Brain microvascular endothelial cell (primary cell): ENCODE data around the gene TMEM52B.

Experiments
- DNase-seq: peaks from one replicate; pipeline ENCODE4 v3.0.0-alpha.2; 2020
- H3K27ac ChIP-seq: fragments of 250-450 bp; sonication (Bioruptor Pico); 2 replicates; pipeline ENCODE4 v1.5.1; 2020; ENCODE audit warnings: mild to moderate bottlenecking, moderate library complexity
- H3K27me3 ChIP-seq: fragments of 250-450 bp; sonication (Bioruptor Pico); replicated peaks from 2 replicates; pipeline ENCODE4 v1.5.1; 2020; ENCODE audit warnings: mild to moderate bottlenecking
- H3K36me3 ChIP-seq: fragments of 250-450 bp; sonication (Bioruptor Pico); replicated peaks from 2 replicates; pipeline ENCODE4 v1.5.1; 2020; ENCODE audit warnings: mild to moderate bottlenecking
- H3K4me3 ChIP-seq: 2 replicates; pipeline ENCODE4 v1.5.1; 2011; ENCODE audit warnings: low read depth, mild to moderate bottlenecking, control low read depth, low read length, moderate library complexity
- in situ Hi-C: cut with HindIII; loops from 2 replicates; pipeline ENCODE4 v1.10.0; 2017; ENCODE audit warnings: low sequenced_read_pairs, low pct_ligation_motif_present
- TF ChIP-seq, protein P1 (sequence below): IDR thresholded peaks from 2 replicates; pipeline ENCODE4 v1.5.1; 2011; ENCODE audit warnings: low read depth, mild to moderate bottlenecking, moderate library complexity, low read length, control low read depth, inconsistent platforms; ENCODE audit errors: missing control alignments

TMEM52B gene

DNA sequence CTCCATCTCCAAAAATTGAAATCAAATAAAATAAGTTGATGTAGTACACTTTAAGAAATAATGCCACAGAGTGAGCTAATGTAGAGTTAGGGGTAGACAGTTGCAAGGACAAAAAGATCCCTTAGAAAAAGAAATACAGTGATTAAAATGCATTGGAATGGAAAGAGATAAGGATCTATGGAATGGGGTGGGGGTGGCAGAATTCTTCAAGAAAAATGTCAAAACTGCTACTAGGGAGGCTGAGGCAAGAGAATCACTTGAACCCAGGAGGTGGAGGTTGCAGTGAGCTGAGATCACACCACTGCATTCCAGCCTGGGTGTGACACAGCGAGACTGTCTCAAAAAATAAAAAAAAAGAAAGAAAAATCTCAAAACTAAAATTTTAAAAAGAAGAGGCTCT is 13.4 kb upstream of the TMEM52B start:
- Histone ChIP-seq H3K36me3 (no peaks in the 10 kb centered on the region), H3K27me3 (no peaks in the 10 kb centered on the region), H3K27ac (no peak overlapping the region), H3K4me3 (no peak overlapping the region)
- TF ChIP-seq, protein P1, sequence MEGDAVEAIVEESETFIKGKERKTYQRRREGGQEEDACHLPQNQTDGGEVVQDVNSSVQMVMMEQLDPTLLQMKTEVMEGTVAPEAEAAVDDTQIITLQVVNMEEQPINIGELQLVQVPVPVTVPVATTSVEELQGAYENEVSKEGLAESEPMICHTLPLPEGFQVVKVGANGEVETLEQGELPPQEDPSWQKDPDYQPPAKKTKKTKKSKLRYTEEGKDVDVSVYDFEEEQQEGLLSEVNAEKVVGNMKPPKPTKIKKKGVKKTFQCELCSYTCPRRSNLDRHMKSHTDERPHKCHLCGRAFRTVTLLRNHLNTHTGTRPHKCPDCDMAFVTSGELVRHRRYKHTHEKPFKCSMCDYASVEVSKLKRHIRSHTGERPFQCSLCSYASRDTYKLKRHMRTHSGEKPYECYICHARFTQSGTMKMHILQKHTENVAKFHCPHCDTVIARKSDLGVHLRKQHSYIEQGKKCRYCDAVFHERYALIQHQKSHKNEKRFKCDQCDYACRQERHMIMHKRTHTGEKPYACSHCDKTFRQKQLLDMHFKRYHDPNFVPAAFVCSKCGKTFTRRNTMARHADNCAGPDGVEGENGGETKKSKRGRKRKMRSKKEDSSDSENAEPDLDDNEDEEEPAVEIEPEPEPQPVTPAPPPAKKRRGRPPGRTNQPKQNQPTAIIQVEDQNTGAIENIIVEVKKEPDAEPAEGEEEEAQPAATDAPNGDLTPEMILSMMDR, result no peak
- DNase-seq, result peak; percentile 14
- in situ Hi-C loops, result no loop called here

DNA sequence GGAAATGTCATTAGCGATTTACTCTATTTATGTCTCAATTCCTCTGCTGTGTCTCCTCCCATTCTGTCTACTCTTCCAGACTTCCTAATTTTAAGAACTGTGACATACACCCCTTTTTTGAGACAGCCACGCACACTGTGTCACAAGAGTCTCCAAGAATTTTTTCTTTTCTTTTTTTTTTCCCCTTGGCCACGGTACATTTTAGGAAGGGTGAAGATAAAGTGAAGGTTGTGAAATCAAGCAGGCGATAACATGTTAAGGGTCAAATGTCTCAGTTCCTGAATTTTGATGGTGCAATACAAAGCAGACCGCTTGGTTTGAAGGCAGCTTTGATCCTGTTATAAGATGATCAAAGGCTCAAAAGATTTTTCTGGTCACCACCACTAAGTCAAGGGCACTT is 11.2 kb upstream of the TMEM52B start:
- TF ChIP-seq, protein P1, result no peak
- no peaks in the 10 kb centered on the region for H3K27me3 ChIP-seq
- no peak for DNase-seq
- no peak overlapping the region for H3K27ac ChIP-seq
- in situ Hi-C loops, result no loop called here
- H3K4me3 ChIP-seq, result no peak overlapping the region
- H3K36me3 ChIP-seq, result no peaks in the 10 kb centered on the region

DNA sequence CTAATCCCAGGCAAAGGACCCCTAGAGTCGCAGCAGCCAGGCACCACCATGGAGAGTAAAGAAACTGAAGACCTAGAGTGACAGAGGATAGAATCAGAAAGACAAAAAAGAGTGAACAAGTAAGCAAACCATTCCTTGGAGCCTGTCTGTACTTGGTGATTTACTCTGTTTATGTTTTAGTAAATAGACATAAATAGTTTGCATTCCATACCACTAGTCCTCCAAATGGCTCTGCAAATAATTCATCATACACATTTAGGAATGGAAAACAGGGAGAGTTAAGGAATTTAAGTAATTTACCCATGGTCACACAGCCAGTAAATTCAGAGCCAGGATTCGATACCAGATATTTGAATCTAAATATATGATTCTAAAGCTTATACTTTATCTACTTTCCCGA is 9.7 kb upstream of the TMEM52B start:
- H3K27ac ChIP-seq, result no peak overlapping the region
- DNase-seq, result no peak
- in situ Hi-C loops, result no loop called here
- H3K27me3 ChIP-seq, result no peaks in the 10 kb centered on the region
- TF ChIP-seq, protein P1, result no peak
- H3K4me3 ChIP-seq, result no peak overlapping the region
- no peaks in the 10 kb centered on the region for H3K36me3 ChIP-seq

DNA sequence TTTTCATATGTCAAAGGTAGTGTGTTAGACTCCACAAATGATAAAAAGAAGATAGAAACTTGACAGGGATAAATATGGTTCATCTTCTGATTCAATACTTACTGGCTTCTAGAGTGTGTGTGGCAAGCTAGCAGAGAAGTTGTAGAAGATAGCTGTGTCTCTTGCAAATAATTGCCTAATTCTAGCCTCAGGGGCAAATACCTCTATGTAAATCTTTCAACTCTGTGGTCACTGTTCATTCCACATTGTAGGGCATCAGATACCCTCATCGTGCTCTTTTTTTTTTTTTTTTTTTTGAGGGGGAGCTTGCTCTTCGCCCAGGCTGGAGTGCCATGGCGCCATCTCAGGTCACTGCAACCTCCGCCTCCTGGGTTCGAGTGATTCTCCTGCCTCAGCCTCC is 8.6 kb upstream of the TMEM52B start:
- H3K27ac ChIP-seq, result no peak overlapping the region
- H3K36me3 ChIP-seq, result no peaks in the 10 kb centered on the region
- H3K4me3 ChIP-seq, result no peak overlapping the region
- no peaks in the 10 kb centered on the region for H3K27me3 ChIP-seq
- TF ChIP-seq, protein P1, result no peak
- in situ Hi-C loops, result no loop called here
- no peak for DNase-seq

DNA sequence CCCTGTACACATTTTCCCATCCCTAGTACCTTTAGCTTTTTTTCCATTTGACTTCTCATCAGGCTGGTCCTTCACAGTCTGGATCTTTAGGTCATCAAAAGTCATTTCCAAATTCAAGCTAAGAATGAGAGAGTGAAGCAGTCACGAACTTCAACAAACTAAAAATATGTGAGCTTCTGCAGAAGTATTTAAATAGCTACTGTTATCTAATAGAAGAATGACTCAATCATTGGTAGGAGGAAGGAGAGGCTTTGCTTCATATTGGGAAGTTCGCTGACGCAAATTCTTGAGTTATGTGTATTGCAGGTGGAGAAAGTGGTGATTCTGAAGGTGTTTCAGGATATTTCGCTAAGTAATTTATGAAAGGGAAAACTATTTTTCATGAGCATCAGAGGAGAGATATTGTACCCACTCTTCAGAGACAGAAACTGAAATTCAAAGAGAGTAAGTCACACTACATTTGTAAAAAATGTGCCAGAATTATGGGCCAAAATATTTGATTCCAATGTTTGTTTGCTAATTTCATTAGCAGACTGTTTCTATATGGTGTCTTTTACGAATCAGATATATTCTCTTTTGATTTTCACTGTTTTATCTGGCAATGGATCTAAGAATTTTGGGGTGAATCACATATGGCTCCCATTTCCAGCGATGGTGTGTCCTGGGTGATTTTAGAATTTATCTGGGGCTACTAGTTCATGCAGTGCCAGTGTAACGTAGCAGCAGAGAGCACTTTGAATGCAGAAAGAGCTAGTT is 6.7 kb upstream of the TMEM52B start, which contains the start of gene OLR1:
TSS of gene OLR1 (minus strand) at position 160 of the 756 bp plus-strand sequence. CDS start at position 105, 55 bp downstream.
- H3K27me3 ChIP-seq, result no peaks in the 10 kb centered on the region
- no peak within 1 kb of the TSS for H3K27ac ChIP-seq
- H3K4me3 ChIP-seq, result no peak within 1 kb of the TSS
- no peaks in the 10 kb centered on the region for H3K36me3 ChIP-seq
- TF ChIP-seq, protein P1, result no peak
- no peak for DNase-seq
- in situ Hi-C loops, result no loop called here
